ENCODE data around the gene GPN2.
"Not testable (repeated sequence)": the region's sequence is repeated elsewhere in the genome, so short reads cannot be mapped to it uniquely, and the experiment has no call there.

GPN2 gene

GRCh38 chr1:26856604-26857469 lies 33.2 kb downstream of the GPN2 start:
- Histone ChIP-seq H3K4me3 (ENCODE audit: low read length) (no peak overlapping the region), H3K36me3 (ENCODE audit: insufficient read depth, low read length) (peaks cover 21% of the 10 kb centered on the region), H3K9me3 (ENCODE audit: insufficient read depth, low read depth, low read length) (no peaks in the 10 kb centered on the region), H3K27ac (ENCODE audit: low read depth, low read length) (no peak overlapping the region), H3K27me3 (ENCODE audit: insufficient read depth, low read length) (no peaks in the 10 kb centered on the region), H3K4me1 (ENCODE audit: insufficient read depth, low read length) (0 out of 2 replicates have a peak, but pooled peaks cover 3% of the 10 kb centered on the region), H3K9ac (ENCODE audit: low read depth, low read length) (peak overlapping the region; percentile 13; the same call in 1 of the 2 replicates)
- WGBS = 74% methylated on average over 19 of the region's 21 CpGs

GRCh38 chr1:26856181-26856580 lies 33.9 kb downstream of the GPN2 start:
- no peaks in the 10 kb centered on the region for H3K9me3 ChIP-seq (ENCODE audit: insufficient read depth, low read depth, low read length)
- H3K4me3 ChIP-seq (ENCODE audit: low read length) = no peak overlapping the region
- WGBS = 84% methylated on average over 11 of the region's 11 CpGs
- H3K27ac ChIP-seq (ENCODE audit: low read depth, low read length) = no peak overlapping the region
- H3K4me1 ChIP-seq (ENCODE audit: insufficient read depth, low read length) = 0 out of 2 replicates have a peak, but pooled peaks cover 3% of the 10 kb centered on the region
- peak overlapping the region; percentile 13; the same call in 1 of the 2 replicates for H3K9ac ChIP-seq (ENCODE audit: low read depth, low read length)
- H3K36me3 ChIP-seq (ENCODE audit: insufficient read depth, low read length) = peaks cover 27% of the 10 kb centered on the region
- no peaks in the 10 kb centered on the region for H3K27me3 ChIP-seq (ENCODE audit: insufficient read depth, low read length)

- no peaks in the 10 kb centered on the region for H3K9me3 ChIP-seq (ENCODE audit: insufficient read depth, low read depth, low read length)
- 87% methylated on average over 4 of the region's 4 CpGs for WGBS
- no peak overlapping the region for H3K27ac ChIP-seq (ENCODE audit: low read depth, low read length)
- H3K4me3 ChIP-seq (ENCODE audit: low read length) = no peak overlapping the region
- H3K9ac ChIP-seq (ENCODE audit: low read depth, low read length) = no peak overlapping the region
- peaks cover 33% of the 10 kb centered on the region for H3K36me3 ChIP-seq (ENCODE audit: insufficient read depth, low read length)
- 0 out of 2 replicates have a peak, but pooled peaks cover 3% of the 10 kb centered on the region for H3K4me1 ChIP-seq (ENCODE audit: insufficient read depth, low read length)
- no peaks in the 10 kb centered on the region for H3K27me3 ChIP-seq (ENCODE audit: insufficient read depth, low read length)
Measured at GRCh38 chr1:26855636-26856035, 34.4 kb downstream of the GPN2 start.

- 0 out of 2 replicates have a peak, but pooled peaks cover 3% of the 10 kb centered on the region for H3K4me1 ChIP-seq (ENCODE audit: insufficient read depth, low read length)
- WGBS = 97% methylated on average over 5 of the region's 5 CpGs
- peaks cover 40% of the 10 kb centered on the region for H3K36me3 ChIP-seq (ENCODE audit: insufficient read depth, low read length)
Measured at GRCh38 chr1:26854906-26855305, 35.2 kb downstream of the GPN2 start.

GRCh38 chr1:26853600-26853999 lies 36.5 kb downstream of the GPN2 start:
- 96% methylated on average over 10 of the region's 10 CpGs for WGBS
- Histone ChIP-seq H3K27me3 (ENCODE audit: insufficient read depth, low read length) (no peaks in the 10 kb centered on the region), H3K4me1 (ENCODE audit: insufficient read depth, low read length) (0 out of 2 replicates have a peak, but pooled peaks cover 3% of the 10 kb centered on the region), H3K27ac (ENCODE audit: low read depth, low read length) (no peak overlapping the region), H3K36me3 (ENCODE audit: insufficient read depth, low read length) (peaks cover 53% of the 10 kb centered on the region), H3K4me3 (ENCODE audit: low read length) (no peak overlapping the region), H3K9me3 (ENCODE audit: insufficient read depth, low read depth, low read length) (no peaks in the 10 kb centered on the region), H3K9ac (ENCODE audit: low read depth, low read length) (no peak overlapping the region)

More at GRCh38 chr1:26854906-26855305, 35.2 kb downstream of the GPN2 start:
- H3K9me3 ChIP-seq (ENCODE audit: insufficient read depth, low read depth, low read length) = no peaks in the 10 kb centered on the region
- no peak overlapping the region for H3K4me3 ChIP-seq (ENCODE audit: low read length)
- H3K9ac ChIP-seq (ENCODE audit: low read depth, low read length) = no peak overlapping the region
- no peak overlapping the region for H3K27ac ChIP-seq (ENCODE audit: low read depth, low read length)
- H3K27me3 ChIP-seq (ENCODE audit: insufficient read depth, low read length) = no peaks in the 10 kb centered on the region

GRCh38 chr1:26853156-26853555 lies 36.9 kb downstream of the GPN2 start:
- H3K4me3 ChIP-seq (ENCODE audit: low read length) = no peak overlapping the region
- 0 out of 2 replicates have a peak, but pooled peaks cover 3% of the 10 kb centered on the region for H3K4me1 ChIP-seq (ENCODE audit: insufficient read depth, low read length)
- 64% methylated on average over 3 of the region's 3 CpGs for WGBS
- no peak overlapping the region for H3K27ac ChIP-seq (ENCODE audit: low read depth, low read length)
- H3K27me3 ChIP-seq (ENCODE audit: insufficient read depth, low read length) = no peaks in the 10 kb centered on the region
- peaks cover 57% of the 10 kb centered on the region for H3K36me3 ChIP-seq (ENCODE audit: insufficient read depth, low read length)
- no peak overlapping the region for H3K9ac ChIP-seq (ENCODE audit: low read depth, low read length)
- no peaks in the 10 kb centered on the region for H3K9me3 ChIP-seq (ENCODE audit: insufficient read depth, low read depth, low read length)

GRCh38 chr1:26852701-26853100 lies 37.4 kb downstream of the GPN2 start:
- Histone ChIP-seq H3K36me3 (ENCODE audit: insufficient read depth, low read length) (peaks cover 60% of the 10 kb centered on the region), H3K9me3 (ENCODE audit: insufficient read depth, low read depth, low read length) (no peaks in the 10 kb centered on the region), H3K9ac (ENCODE audit: low read depth, low read length) (no peak overlapping the region), H3K27me3 (ENCODE audit: insufficient read depth, low read length) (no peaks in the 10 kb centered on the region), H3K4me3 (ENCODE audit: low read length) (no peak overlapping the region), H3K27ac (ENCODE audit: low read depth, low read length) (no peak overlapping the region), H3K4me1 (ENCODE audit: insufficient read depth, low read length) (0 out of 2 replicates have a peak, but pooled peaks cover 3% of the 10 kb centered on the region)
- 80% methylated on average over 9 of the region's 9 CpGs for WGBS

- no peaks in the 10 kb centered on the region for H3K27me3 ChIP-seq (ENCODE audit: insufficient read depth, low read length)
- H3K4me1 ChIP-seq (ENCODE audit: insufficient read depth, low read length) = no peaks in the 10 kb centered on the region
- 94% methylated on average over 12 of the region's 12 CpGs for WGBS
- H3K4me3 ChIP-seq (ENCODE audit: low read length) = no peak overlapping the region
- H3K9ac ChIP-seq (ENCODE audit: low read depth, low read length) = no peak overlapping the region
- H3K27ac ChIP-seq (ENCODE audit: low read depth, low read length) = no peak overlapping the region
- H3K36me3 ChIP-seq (ENCODE audit: insufficient read depth, low read length) = peaks cover 68% of the 10 kb centered on the region
- H3K9me3 ChIP-seq (ENCODE audit: insufficient read depth, low read depth, low read length) = no peaks in the 10 kb centered on the region
Measured at GRCh38 chr1:26851106-26851684, 38.9 kb downstream of the GPN2 start.

- H3K4me1 ChIP-seq (ENCODE audit: insufficient read depth, low read length) = no peaks in the 10 kb centered on the region
- H3K27me3 ChIP-seq (ENCODE audit: insufficient read depth, low read length) = no peaks in the 10 kb centered on the region
- no peak overlapping the region for H3K27ac ChIP-seq (ENCODE audit: low read depth, low read length)
- no peak overlapping the region for H3K9ac ChIP-seq (ENCODE audit: low read depth, low read length)
- peaks cover 70% of the 10 kb centered on the region for H3K36me3 ChIP-seq (ENCODE audit: insufficient read depth, low read length)
- H3K9me3 ChIP-seq (ENCODE audit: insufficient read depth, low read depth, low read length) = no peaks in the 10 kb centered on the region
- no peak overlapping the region for H3K4me3 ChIP-seq (ENCODE audit: low read length)
- 90% methylated on average over 10 of the region's 10 CpGs for WGBS
Measured at GRCh38 chr1:26848941-26849774, 40.9 kb downstream of the GPN2 start.

GRCh38 chr1:26848499-26848898 lies 41.6 kb downstream of the GPN2 start:
- Histone ChIP-seq H3K4me3 (ENCODE audit: low read length) (no peak overlapping the region), H3K9me3 (ENCODE audit: insufficient read depth, low read depth, low read length) (no peaks in the 10 kb centered on the region), H3K27ac (ENCODE audit: low read depth, low read length) (no peak overlapping the region), H3K4me1 (ENCODE audit: insufficient read depth, low read length) (no peaks in the 10 kb centered on the region), H3K9ac (ENCODE audit: low read depth, low read length) (no peak overlapping the region), H3K27me3 (ENCODE audit: insufficient read depth, low read length) (no peaks in the 10 kb centered on the region), H3K36me3 (ENCODE audit: insufficient read depth, low read length) (peaks cover 67% of the 10 kb centered on the region)
- WGBS = 93% methylated on average over 10 of the region's 10 CpGs

- WGBS = 92% methylated on average over 6 of the region's 6 CpGs
- not testable (repeated sequence) for H3K27me3 ChIP-seq (ENCODE audit: insufficient read depth, low read length); H3K4me3 ChIP-seq (ENCODE audit: low read length); H3K9ac ChIP-seq (ENCODE audit: low read depth, low read length); H3K27ac ChIP-seq (ENCODE audit: low read depth, low read length); H3K4me1 ChIP-seq (ENCODE audit: insufficient read depth, low read length); H3K9me3 ChIP-seq (ENCODE audit: insufficient read depth, low read depth, low read length)
- H3K36me3 ChIP-seq (ENCODE audit: insufficient read depth, low read length) = peaks cover 64% of the 10 kb centered on the region
Measured at GRCh38 chr1:26847826-26848225, 42.3 kb downstream of the GPN2 start.

Measured in HUES64 (cell line).